ENCODE results near the gene PLXNA4. TPM values are rescaled to one million over a fixed set of nuclear protein-coding genes. Genes with fewer than 3 reads are reported as not detected.

PLXNA4 gene
- total RNA-seq, 1 experiment from 2014 or later, result not detected

- no peak for TF ChIP-seq CTCF (IDR thresholded peaks at IDR 0.05; ENCODE audit: unreplicated experiment)
- Mint-ChIP-seq H3K36me3 (ENCODE audit: insufficient read depth, unreplicated experiment) (no peaks in the 10 kb centered on the region), H3K27me3 (ENCODE audit: insufficient read depth, unreplicated experiment) (peaks cover 16% of the 10 kb centered on the region), H3K4me3 (ENCODE audit: unreplicated experiment) (no peak overlapping the region), H3K4me1 (ENCODE audit: insufficient read depth, unreplicated experiment) (no peaks in the 10 kb centered on the region), H3K27ac (ENCODE audit: low read depth, unreplicated experiment) (no peak overlapping the region), H3K9me3 (ENCODE audit: unreplicated experiment) (no peaks in the 10 kb centered on the region)
- CTCF ChIA-PET, result no interaction called here
- no peak for DNase-seq (ENCODE audit: unreplicated experiment)
- intact Hi-C loops (cut with micrococcal nuclease), result no loop called here
- POLR2A ChIA-PET, result no interaction called here
- BruUV-seq (replicated peaks), result no TSS peak
These were observed 493.1 kb downstream of the PLXNA4 start for GRCh38 chr7:132083126-132083525.

DNA sequence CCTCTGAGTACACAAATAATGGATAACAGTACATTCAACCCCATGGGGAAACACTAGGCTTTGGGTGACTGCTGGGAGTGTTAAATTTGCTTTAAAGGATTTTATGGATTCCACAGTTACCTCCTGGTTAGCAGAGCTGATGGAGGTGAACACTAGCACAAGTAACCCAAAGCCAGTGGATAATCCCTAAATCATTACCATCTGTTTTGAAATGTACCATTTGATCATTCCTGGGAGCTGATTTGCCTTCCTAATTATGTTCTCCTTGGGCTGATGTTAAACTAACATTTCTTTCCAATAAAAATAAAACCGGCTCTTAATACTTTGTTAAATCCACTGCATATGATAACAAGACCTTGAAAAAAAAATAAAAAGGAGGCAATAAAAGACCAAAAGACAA lies 493.9 kb downstream of the PLXNA4 start:
- H3K27ac Mint-ChIP-seq (ENCODE audit: low read depth, unreplicated experiment), result no peak overlapping the region
- H3K9me3 Mint-ChIP-seq (ENCODE audit: unreplicated experiment), result no peaks in the 10 kb centered on the region
- ChIA-PET CTCF (no interaction called here), POLR2A (interaction anchor here (0.6 kb wide), 1 partner anchor 60 kb away, joined by 3 read pairs; no protein-coding TSS in a partner anchor)
- intact Hi-C loops (cut with micrococcal nuclease), result no loop called here
- no peak overlapping the region for H3K4me3 Mint-ChIP-seq (ENCODE audit: unreplicated experiment)
- H3K4me1 Mint-ChIP-seq (ENCODE audit: insufficient read depth, unreplicated experiment), result no peaks in the 10 kb centered on the region
- TF ChIP-seq CTCF (IDR thresholded peaks at IDR 0.05; ENCODE audit: unreplicated experiment), result no peak
- DNase-seq (ENCODE audit: unreplicated experiment), result no peak
- H3K27me3 Mint-ChIP-seq (ENCODE audit: insufficient read depth, unreplicated experiment), result peaks cover 16% of the 10 kb centered on the region
- no TSS peak for BruUV-seq (replicated peaks)
- no peaks in the 10 kb centered on the region for H3K36me3 Mint-ChIP-seq (ENCODE audit: insufficient read depth, unreplicated experiment)

GRCh38 chr7:132081686-132082085 lies 494.6 kb downstream of the PLXNA4 start:
- no peak overlapping the region for H3K27ac Mint-ChIP-seq (ENCODE audit: low read depth, unreplicated experiment)
- H3K4me3 Mint-ChIP-seq (ENCODE audit: unreplicated experiment), result no peak overlapping the region
- H3K36me3 Mint-ChIP-seq (ENCODE audit: insufficient read depth, unreplicated experiment), result no peaks in the 10 kb centered on the region
- H3K27me3 Mint-ChIP-seq (ENCODE audit: insufficient read depth, unreplicated experiment), result peaks cover 16% of the 10 kb centered on the region
- no peaks in the 10 kb centered on the region for H3K4me1 Mint-ChIP-seq (ENCODE audit: insufficient read depth, unreplicated experiment)
- intact Hi-C loops (cut with micrococcal nuclease), result no loop called here
- BruUV-seq (replicated peaks), result no TSS peak
- no peak for TF ChIP-seq CTCF (IDR thresholded peaks at IDR 0.05; ENCODE audit: unreplicated experiment)
- DNase-seq (ENCODE audit: unreplicated experiment), result no peak
- CTCF ChIA-PET, result no interaction called here
- H3K9me3 Mint-ChIP-seq (ENCODE audit: unreplicated experiment), result no peaks in the 10 kb centered on the region
- POLR2A ChIA-PET, result interaction anchor here (0.6 kb wide), 1 partner anchor 60 kb away, joined by 3 read pairs; no protein-coding TSS in a partner anchor

DNA sequence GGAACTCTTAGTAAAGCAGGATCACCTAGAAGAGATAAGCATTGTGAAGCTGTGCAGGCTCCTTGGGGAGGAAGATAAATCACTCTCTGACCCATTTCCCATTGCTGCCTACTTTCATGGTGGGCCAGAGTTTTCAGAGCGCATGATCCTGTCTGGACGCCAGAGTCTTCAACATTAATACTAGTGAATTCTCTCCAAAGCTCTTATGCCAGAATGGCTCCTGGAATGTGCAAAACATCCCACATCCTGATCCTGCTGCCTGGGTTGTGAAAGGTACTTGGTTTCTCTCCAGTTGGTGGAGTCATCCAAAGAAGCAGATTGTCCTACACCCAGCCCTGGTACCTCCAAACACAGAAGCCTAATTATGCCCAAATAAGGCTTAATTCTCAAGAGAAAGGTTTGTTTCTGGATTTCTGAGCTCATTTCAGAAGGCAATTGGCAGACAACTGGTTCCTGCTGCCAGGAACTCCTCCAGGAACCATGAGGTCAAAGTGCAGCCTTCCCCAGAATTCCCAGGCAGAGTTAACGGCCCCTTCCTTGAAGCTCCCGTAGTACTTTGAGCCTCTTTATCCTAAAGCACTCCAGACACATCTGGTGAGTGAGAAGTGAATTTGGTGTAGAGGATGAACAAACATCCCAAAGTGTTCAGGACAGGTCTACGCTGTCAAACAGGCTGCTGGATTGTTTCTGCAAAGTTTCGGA lies 495.2 kb downstream of the PLXNA4 start:
- no TSS peak for BruUV-seq (replicated peaks)
- H3K9me3 Mint-ChIP-seq (ENCODE audit: unreplicated experiment), result no peaks in the 10 kb centered on the region
- H3K4me3 Mint-ChIP-seq (ENCODE audit: unreplicated experiment), result no peak overlapping the region
- POLR2A ChIA-PET, result no interaction called here
- CTCF ChIA-PET, result no interaction called here
- H3K36me3 Mint-ChIP-seq (ENCODE audit: insufficient read depth, unreplicated experiment), result no peaks in the 10 kb centered on the region
- H3K27me3 Mint-ChIP-seq (ENCODE audit: insufficient read depth, unreplicated experiment), result peaks cover 16% of the 10 kb centered on the region
- no peak overlapping the region for H3K27ac Mint-ChIP-seq (ENCODE audit: low read depth, unreplicated experiment)
- intact Hi-C loops (cut with micrococcal nuclease), result no loop called here
- no peak for TF ChIP-seq CTCF (IDR thresholded peaks at IDR 0.05; ENCODE audit: unreplicated experiment)
- no peaks in the 10 kb centered on the region for H3K4me1 Mint-ChIP-seq (ENCODE audit: insufficient read depth, unreplicated experiment)
- DNase-seq (ENCODE audit: unreplicated experiment), result no peak
